ENCODE measurements around the gene REXO5.

Gene REXO5

DNA sequence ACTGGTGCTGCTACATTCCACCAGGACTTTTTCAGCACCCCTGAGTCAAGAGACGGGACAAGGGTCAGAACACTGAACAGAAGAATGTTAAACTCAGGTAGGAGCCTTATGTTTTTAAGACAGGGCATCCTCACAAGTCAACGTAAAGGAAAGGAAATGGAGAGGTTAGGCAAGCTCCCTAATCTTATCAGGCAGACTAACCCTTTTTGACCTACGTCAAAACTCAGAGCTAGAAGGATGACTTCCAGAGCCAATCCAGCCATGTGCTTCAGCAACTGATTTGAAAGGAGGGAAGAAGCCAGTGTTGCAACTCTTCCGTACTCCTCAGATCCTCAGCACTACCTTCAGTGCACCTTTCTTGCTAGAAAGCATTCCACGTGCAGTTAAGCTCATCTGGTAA is 46.8 kb downstream of the REXO5 start:
- no peak overlapping the region for H3K4ac ChIP-seq (ENCODE audit: low read depth, low read length)
- H3K27ac ChIP-seq (ENCODE audit: low read depth, low read length) = no peak overlapping the region
- H3K36me3 ChIP-seq (ENCODE audit: control insufficient read depth, insufficient read depth, low read length) = no peaks in the 10 kb centered on the region
- H3K79me2 ChIP-seq (ENCODE audit: control insufficient read depth, insufficient read depth, low read length) = no peaks in the 10 kb centered on the region
- peak overlapping the region; percentile 20 for H3K56ac ChIP-seq (ENCODE audit: low read length)
- no peak overlapping the region for H3K4me3 ChIP-seq (ENCODE audit: low read length)
- no peak overlapping the region for H2AK5ac ChIP-seq (ENCODE audit: low read length)
- no peaks in the 10 kb centered on the region for H3K4me1 ChIP-seq (ENCODE audit: control insufficient read depth, low read depth, low read length)
- H3K27me3 ChIP-seq (ENCODE audit: insufficient read depth, low read length, poor library complexity) = no peaks in the 10 kb centered on the region
- no CpG with 5 or more reads among the region's 5 CpGs for WGBS (ENCODE audit: extremely low coverage, insufficient coverage, low lambda C conversion rate)
- H4K5ac ChIP-seq (ENCODE audit: low read length) = no peak overlapping the region
- no peak overlapping the region for H3K23ac ChIP-seq (ENCODE audit: low read length)
- no peak overlapping the region for H3K9ac ChIP-seq (ENCODE audit: low read length)
- no peak overlapping the region for H3K18ac ChIP-seq (ENCODE audit: low read length)
- H2BK120ac ChIP-seq (ENCODE audit: low read depth, low read length) = no peak overlapping the region
- no peak overlapping the region for H2BK5ac ChIP-seq (ENCODE audit: low read length)
- H2BK15ac ChIP-seq (replicated peaks; ENCODE audit: low read depth) = no peak overlapping the region
- H4K8ac ChIP-seq (ENCODE audit: low read depth, low read length) = no peak overlapping the region
- peaks cover 1% of the 10 kb centered on the region for H3K79me1 ChIP-seq (ENCODE audit: low read length)
- no peak for DNase-seq
- H3K4me2 ChIP-seq (ENCODE audit: low read length) = no peak overlapping the region

DNA sequence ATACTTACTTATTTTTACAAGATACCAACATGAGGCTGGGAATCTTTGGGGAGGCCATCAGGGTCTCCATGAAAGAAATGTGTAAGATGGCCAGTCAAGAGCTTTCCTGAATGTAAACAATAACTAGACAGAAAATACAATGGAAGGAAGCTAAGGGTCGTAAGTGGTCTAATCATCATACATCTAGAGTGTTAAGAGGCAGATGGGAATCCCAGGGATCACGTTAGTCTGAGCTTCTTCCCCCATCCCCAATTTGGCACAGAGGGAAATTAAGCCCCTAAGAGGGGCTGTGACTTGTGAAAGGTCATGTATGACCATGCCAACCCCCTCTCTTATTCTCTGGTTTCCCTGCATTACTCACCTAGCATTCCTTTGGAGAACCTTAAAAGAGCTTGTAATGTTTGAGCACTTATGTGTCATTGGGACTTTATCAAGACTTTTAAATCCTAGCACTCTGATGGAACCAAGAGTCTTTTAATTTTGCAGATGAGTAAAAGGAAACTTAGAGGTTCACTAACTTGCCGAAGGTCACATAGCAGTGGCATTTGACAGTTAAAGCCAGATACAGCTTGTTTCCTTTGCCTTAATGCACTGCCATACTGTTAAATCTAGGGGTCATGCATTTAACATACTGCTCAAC is 47.8 kb downstream of the REXO5 start:
- no CpG with 5 or more reads among the region's 3 CpGs for WGBS (ENCODE audit: extremely low coverage, insufficient coverage, low lambda C conversion rate)

DNA sequence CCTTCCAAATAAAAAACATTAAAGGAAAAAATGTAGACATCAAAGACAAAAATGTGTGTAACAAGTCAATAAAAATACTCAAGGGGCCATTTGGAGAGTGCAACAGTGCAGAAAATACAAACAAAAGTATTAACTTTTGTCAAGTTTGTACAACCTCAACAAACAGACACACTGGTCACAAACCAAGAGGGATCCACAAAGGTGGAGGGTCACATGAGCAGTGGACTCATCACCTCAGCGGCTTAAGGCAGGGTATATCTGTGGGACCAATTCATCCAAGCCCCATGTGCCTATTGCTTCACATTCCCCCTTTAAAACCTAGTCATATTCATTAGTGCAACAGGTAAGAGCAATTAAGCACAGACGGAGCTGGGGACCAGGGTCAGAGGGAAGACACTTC is 48.6 kb downstream of the REXO5 start:
- no peaks in the 10 kb centered on the region for H3K79me2 ChIP-seq (ENCODE audit: control insufficient read depth, insufficient read depth, low read length)
- no peaks in the 10 kb centered on the region for H3K27me3 ChIP-seq (ENCODE audit: insufficient read depth, low read length, poor library complexity)
- H4K8ac ChIP-seq (ENCODE audit: low read depth, low read length) = no peak overlapping the region
- DNase-seq = no peak
- no peak overlapping the region for H3K56ac ChIP-seq (ENCODE audit: low read length)
- no peak overlapping the region for H2BK5ac ChIP-seq (ENCODE audit: low read length)
- H2BK15ac ChIP-seq (replicated peaks; ENCODE audit: low read depth) = no peak overlapping the region
- H2BK120ac ChIP-seq (ENCODE audit: low read depth, low read length) = no peak overlapping the region
- no peak overlapping the region for H3K4me3 ChIP-seq (ENCODE audit: low read length)
- H3K4me1 ChIP-seq (ENCODE audit: control insufficient read depth, low read depth, low read length) = no peaks in the 10 kb centered on the region
- H3K4me2 ChIP-seq (ENCODE audit: low read length) = no peak overlapping the region
- H3K18ac ChIP-seq (ENCODE audit: low read length) = no peak overlapping the region
- no peak overlapping the region for H3K23ac ChIP-seq (ENCODE audit: low read length)
- H3K36me3 ChIP-seq (ENCODE audit: control insufficient read depth, insufficient read depth, low read length) = no peaks in the 10 kb centered on the region
- WGBS (ENCODE audit: extremely low coverage, insufficient coverage, low lambda C conversion rate) = no CpG with 5 or more reads among the region's 2 CpGs
- H3K79me1 ChIP-seq (ENCODE audit: low read length) = peaks cover 1% of the 10 kb centered on the region
- H4K5ac ChIP-seq (ENCODE audit: low read length) = no peak overlapping the region
- no peak overlapping the region for H3K4ac ChIP-seq (ENCODE audit: low read depth, low read length)
- no peak overlapping the region for H2AK5ac ChIP-seq (ENCODE audit: low read length)
- no peak overlapping the region for H3K27ac ChIP-seq (ENCODE audit: low read depth, low read length)
- H3K9ac ChIP-seq (ENCODE audit: low read length) = no peak overlapping the region

More for the DNA sequence above, 47.8 kb downstream of the REXO5 start:
- Histone ChIP-seq H4K5ac (ENCODE audit: low read length) (no peak overlapping the region), H3K27ac (ENCODE audit: low read depth, low read length) (no peak overlapping the region), H3K18ac (ENCODE audit: low read length) (no peak overlapping the region), H3K4ac (ENCODE audit: low read depth, low read length) (no peak overlapping the region), H3K56ac (ENCODE audit: low read length) (no peak overlapping the region), H3K4me3 (ENCODE audit: low read length) (no peak overlapping the region), H2BK120ac (ENCODE audit: low read depth, low read length) (no peak overlapping the region), H3K36me3 (ENCODE audit: control insufficient read depth, insufficient read depth, low read length) (no peaks in the 10 kb centered on the region), H2BK15ac (replicated peaks; ENCODE audit: low read depth) (no peak overlapping the region), H3K79me1 (ENCODE audit: low read length) (peaks cover 1% of the 10 kb centered on the region), H3K4me1 (ENCODE audit: control insufficient read depth, low read depth, low read length) (no peaks in the 10 kb centered on the region), H3K4me2 (ENCODE audit: low read length) (no peak overlapping the region), H2BK5ac (ENCODE audit: low read length) (no peak overlapping the region), H3K23ac (ENCODE audit: low read length) (no peak overlapping the region), H3K79me2 (ENCODE audit: control insufficient read depth, insufficient read depth, low read length) (no peaks in the 10 kb centered on the region), H3K27me3 (ENCODE audit: insufficient read depth, low read length, poor library complexity) (no peaks in the 10 kb centered on the region), H3K9ac (ENCODE audit: low read length) (no peak overlapping the region), H4K8ac (ENCODE audit: low read depth, low read length) (no peak overlapping the region), H2AK5ac (ENCODE audit: low read length) (no peak overlapping the region)
- DNase-seq = no peak

DNA sequence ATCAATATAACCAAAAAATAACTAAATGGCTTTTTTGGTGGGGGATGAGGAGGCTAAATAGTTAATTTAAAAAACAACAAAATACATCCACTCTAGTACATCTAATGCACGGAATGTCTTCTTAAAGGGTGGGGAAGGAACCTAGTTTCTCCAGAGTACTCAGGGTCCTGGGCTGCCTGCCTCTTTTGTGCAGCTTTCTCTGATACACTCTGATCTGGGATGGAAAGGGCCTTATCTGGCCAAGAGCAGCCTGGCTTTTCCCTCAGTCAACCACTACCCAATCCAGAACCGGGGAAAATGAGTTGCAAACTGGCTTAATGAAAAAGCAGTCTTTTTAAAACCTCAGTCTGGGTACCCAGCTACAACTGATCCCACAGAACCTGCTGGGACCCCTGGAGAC is 51.0 kb downstream of the REXO5 start:
- H3K4me1 ChIP-seq (ENCODE audit: control insufficient read depth, low read depth, low read length) = no peaks in the 10 kb centered on the region
- no peak overlapping the region for H2BK15ac ChIP-seq (replicated peaks; ENCODE audit: low read depth)
- no peaks in the 10 kb centered on the region for H3K79me2 ChIP-seq (ENCODE audit: control insufficient read depth, insufficient read depth, low read length)
- H3K79me1 ChIP-seq (ENCODE audit: low read length) = peaks cover 1% of the 10 kb centered on the region
- no peak overlapping the region for H3K18ac ChIP-seq (ENCODE audit: low read length)
- peaks cover 1% of the 10 kb centered on the region for H3K36me3 ChIP-seq (ENCODE audit: control insufficient read depth, insufficient read depth, low read length)
- H3K23ac ChIP-seq (ENCODE audit: low read length) = no peak overlapping the region
- H3K4me3 ChIP-seq (ENCODE audit: low read length) = no peak overlapping the region
- DNase-seq = no peak
- no peak overlapping the region for H2AK5ac ChIP-seq (ENCODE audit: low read length)
- WGBS (ENCODE audit: extremely low coverage, insufficient coverage, low lambda C conversion rate) = no CpG with 5 or more reads among the region's 2 CpGs
- no peak overlapping the region for H2BK120ac ChIP-seq (ENCODE audit: low read depth, low read length)
- no peaks in the 10 kb centered on the region for H3K27me3 ChIP-seq (ENCODE audit: insufficient read depth, low read length, poor library complexity)
- no peak overlapping the region for H3K27ac ChIP-seq (ENCODE audit: low read depth, low read length)
- no peak overlapping the region for H4K8ac ChIP-seq (ENCODE audit: low read depth, low read length)
- no peak overlapping the region for H3K9ac ChIP-seq (ENCODE audit: low read length)
- H2BK5ac ChIP-seq (ENCODE audit: low read length) = no peak overlapping the region
- H4K5ac ChIP-seq (ENCODE audit: low read length) = no peak overlapping the region
- no peak overlapping the region for H3K4me2 ChIP-seq (ENCODE audit: low read length)
- H3K4ac ChIP-seq (ENCODE audit: low read depth, low read length) = no peak overlapping the region
- H3K56ac ChIP-seq (ENCODE audit: low read length) = no peak overlapping the region

DNA sequence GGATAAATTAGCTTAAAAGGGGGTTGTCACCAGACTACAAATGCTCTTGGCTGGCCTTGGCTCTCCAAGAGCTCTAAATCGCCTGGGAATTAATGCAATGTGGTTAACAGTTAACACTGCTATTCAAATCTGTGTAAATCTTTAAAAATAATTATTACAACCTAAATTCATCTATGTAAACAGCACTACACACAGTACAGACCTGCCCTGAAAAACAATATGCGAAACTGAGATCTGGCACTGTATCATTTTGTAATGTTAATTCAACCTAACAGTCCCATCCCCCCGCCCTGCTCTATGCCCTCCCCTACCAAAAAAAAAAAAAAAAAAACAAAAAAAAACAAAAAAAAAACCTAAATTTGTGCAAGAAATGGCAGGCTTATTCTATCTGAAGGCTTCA is 52.9 kb downstream of the REXO5 start:
- Histone ChIP-seq H3K79me2 (ENCODE audit: control insufficient read depth, insufficient read depth, low read length) (peaks cover 6% of the 10 kb centered on the region), H3K27me3 (ENCODE audit: insufficient read depth, low read length, poor library complexity) (no peaks in the 10 kb centered on the region), H3K4me3 (ENCODE audit: low read length) (no peak overlapping the region), H2BK120ac (ENCODE audit: low read depth, low read length) (no peak overlapping the region), H3K4me1 (ENCODE audit: control insufficient read depth, low read depth, low read length) (no peaks in the 10 kb centered on the region), H3K79me1 (ENCODE audit: low read length) (peaks cover 8% of the 10 kb centered on the region), H3K56ac (ENCODE audit: low read length) (no peak overlapping the region), H3K9ac (ENCODE audit: low read length) (no peak overlapping the region), H2AK5ac (ENCODE audit: low read length) (no peak overlapping the region), H2BK15ac (replicated peaks; ENCODE audit: low read depth) (no peak overlapping the region), H3K18ac (ENCODE audit: low read length) (no peak overlapping the region), H3K4ac (ENCODE audit: low read depth, low read length) (no peak overlapping the region), H3K36me3 (ENCODE audit: control insufficient read depth, insufficient read depth, low read length) (peaks cover 1% of the 10 kb centered on the region), H3K23ac (ENCODE audit: low read length) (no peak overlapping the region), H3K4me2 (ENCODE audit: low read length) (no peak overlapping the region), H3K27ac (ENCODE audit: low read depth, low read length) (no peak overlapping the region), H4K8ac (ENCODE audit: low read depth, low read length) (no peak overlapping the region), H2BK5ac (ENCODE audit: low read length) (no peak overlapping the region), H4K5ac (ENCODE audit: low read length) (no peak overlapping the region)
- DNase-seq = no peak
- WGBS (ENCODE audit: extremely low coverage, insufficient coverage, low lambda C conversion rate) = no CpG with 5 or more reads among the region's 3 CpGs

DNA sequence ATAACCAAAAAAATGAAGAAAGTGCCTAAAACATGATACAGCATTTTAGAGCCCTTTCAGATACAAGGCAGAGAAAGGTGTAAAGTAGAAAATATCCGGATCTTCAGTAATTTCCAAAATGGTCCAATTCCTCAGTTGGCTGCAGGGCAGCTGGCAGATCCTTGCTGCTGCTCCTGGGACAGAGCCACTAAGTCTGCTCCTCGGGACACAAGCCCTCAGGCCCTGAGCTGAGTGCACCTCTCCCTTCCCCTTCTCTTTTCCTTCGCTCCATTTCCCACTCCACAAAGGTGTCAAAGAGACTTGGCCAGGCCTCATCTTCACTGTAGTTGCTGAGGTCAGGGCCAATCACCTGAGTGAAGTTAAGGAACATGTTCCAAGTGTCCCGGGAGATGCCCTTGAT is 53.4 kb downstream of the REXO5 start:
- Histone ChIP-seq H2BK5ac (ENCODE audit: low read length) (no peak overlapping the region), H3K56ac (ENCODE audit: low read length) (no peak overlapping the region), H3K23ac (ENCODE audit: low read length) (no peak overlapping the region), H3K9ac (ENCODE audit: low read length) (no peak overlapping the region), H3K36me3 (ENCODE audit: control insufficient read depth, insufficient read depth, low read length) (peaks cover 1% of the 10 kb centered on the region), H2AK5ac (ENCODE audit: low read length) (no peak overlapping the region), H3K4me2 (ENCODE audit: low read length) (no peak overlapping the region), H3K79me2 (ENCODE audit: control insufficient read depth, insufficient read depth, low read length) (peaks cover 8% of the 10 kb centered on the region), H3K27me3 (ENCODE audit: insufficient read depth, low read length, poor library complexity) (no peaks in the 10 kb centered on the region), H3K4ac (ENCODE audit: low read depth, low read length) (no peak overlapping the region), H3K4me1 (ENCODE audit: control insufficient read depth, low read depth, low read length) (no peaks in the 10 kb centered on the region), H2BK120ac (ENCODE audit: low read depth, low read length) (no peak overlapping the region), H3K79me1 (ENCODE audit: low read length) (peaks cover 10% of the 10 kb centered on the region), H4K5ac (ENCODE audit: low read length) (no peak overlapping the region), H3K27ac (ENCODE audit: low read depth, low read length) (no peak overlapping the region), H3K4me3 (ENCODE audit: low read length) (no peak overlapping the region), H4K8ac (ENCODE audit: low read depth, low read length) (no peak overlapping the region), H2BK15ac (replicated peaks; ENCODE audit: low read depth) (no peak overlapping the region), H3K18ac (ENCODE audit: low read length) (no peak overlapping the region)
- WGBS (ENCODE audit: extremely low coverage, insufficient coverage, low lambda C conversion rate) = no CpG with 5 or more reads among the region's 4 CpGs
- no peak for DNase-seq
